HepG2 (cell line): ENCODE results near the gene ILDR1. TPM values are rescaled to one million over a fixed set of nuclear protein-coding genes. Genes with fewer than 3 reads are reported as not detected.

Experiments
- ATAC-seq: fragments of 200-7000 bp; cut with Tn5 transposase; 3 replicates; pipeline ENCODE4 v1.9.1; 2020; ENCODE audit warnings: mild to moderate bottlenecking, moderate library complexity
- BruUV-seq: library from RNA; stranded (reverse); fragments of 400-500 nt; replicated peaks from 2 replicates; lab custom pipeline; 2021; lab: Mats Ljungman, UMichigan
- CTCF ChIA-PET: fragments of 300-600 bp; formaldehyde crosslinking; extraction: SDS; loops from one replicate; lab custom pipeline; 2021; ENCODE audit warnings: low total read pairs, inconsistent platforms, low intra/inter-chr PET ratio; lab: Yijun Ruan, JAX
- POLR2A ChIA-PET: fragments of 350-600 bp; sonication (Branson Sonifier 250); formaldehyde crosslinking; loops from one replicate; lab custom pipeline; 2020; ENCODE audit warnings: antibody characterized with exemption, inconsistent platforms; lab: Yijun Ruan, JAX
- DNase-seq: peaks from one replicate; pipeline ENCODE4 v3.0.0-alpha.2; 2015; ENCODE audit warnings: low spot score
- FAIRE-seq: peaks from 3 replicates; lab custom pipeline; 2011; peaks lifted over from hg19 to GRCh38; lab: Jason Lieb, UNC
- H2AFZ ChIP-seq: one replicate; pipeline ENCODE4 v1.6.1; 2011; ENCODE audit warnings: low read length, inconsistent platforms
- H3K27ac ChIP-seq: fragments of 300-600 bp; 3 replicates; pipeline ENCODE4 v1.8.0; 2011; ENCODE audit warnings: mixed run types, mild to moderate bottlenecking, mixed read lengths, low read length, inconsistent platforms; ENCODE audit not compliant: insufficient read depth; ENCODE audit errors: extremely low read length
- H3K27me3 ChIP-seq, 2 experiments: fragments of 200-600 bp in 1 of 2; 2 replicates in 1 of 2; 3 replicates in 1 of 2; pipeline versions ENCODE4 v1.6.0 to v1.8.0; 2011; ENCODE audit warnings: low read length in 2 of 2, mild to moderate bottlenecking in 2 of 2, moderate library complexity in 2 of 2, inconsistent platforms in 1 of 2; ENCODE audit not compliant: insufficient read depth in 2 of 2, control insufficient read depth in 1 of 2
- H3K36me3 ChIP-seq, 2 experiments: fragments of 200-600 bp in 1 of 2; replicated peaks in 1 of 2; 2 replicates in 1 of 2; 3 replicates in 1 of 2; pipeline versions ENCODE4 v1.5.1 to v1.8.0; 2011; ENCODE audit warnings: low read length in 2 of 2, inconsistent platforms in 1 of 2; ENCODE audit not compliant: insufficient read depth in 2 of 2, control insufficient read depth in 1 of 2
- H3K4me1 ChIP-seq: 2 replicates; pipeline ENCODE4 v1.5.1; 2012; ENCODE audit warnings: low read length, inconsistent platforms; ENCODE audit not compliant: insufficient read depth
- H3K4me2 ChIP-seq: 2 replicates; pipeline ENCODE4 v1.6.0; 2011; ENCODE audit warnings: low read depth, low read length, inconsistent platforms
- H3K4me3 ChIP-seq, 3 experiments: fragments of 200-600 bp in 1 of 3; sonication (generic), shearing (Covaris generic) in 1 of 3; replicated peaks in 1 of 3; 2 replicates each; pipeline ENCODE4 v1.5.1; 2011 to 2016; ENCODE audit warnings: low read length in 3 of 3, inconsistent platforms in 2 of 3, low read depth in 2 of 3, mild to moderate bottlenecking in 2 of 3, control low read depth in 1 of 3, mixed read lengths in 1 of 3; ENCODE audit not compliant: insufficient read depth in 1 of 3
- H3K79me2 ChIP-seq: one replicate; pipeline ENCODE4 v1.6.1; 2011; ENCODE audit warnings: low read length, inconsistent platforms; ENCODE audit not compliant: insufficient read depth
- H3K9ac ChIP-seq: 2 replicates; pipeline ENCODE4 v1.6.0; 2011; ENCODE audit warnings: mild to moderate bottlenecking, low read depth, low read length, inconsistent platforms; ENCODE audit not compliant: insufficient read depth
- H3K9me3 ChIP-seq: 2 replicates; pipeline ENCODE4 v1.5.1; 2012; ENCODE audit warnings: mild to moderate bottlenecking, low read length
- H4K20me1 ChIP-seq: 2 replicates; pipeline ENCODE4 v1.6.0; 2011; ENCODE audit warnings: inconsistent platforms, mild to moderate bottlenecking, low read length, moderate library complexity; ENCODE audit not compliant: insufficient read depth
- CENPBD1 ChIP-seq: sonication (generic); formaldehyde crosslinking; IDR thresholded peaks from 2 replicates; pipeline ENCODE4 v1.8.0; 2022; ENCODE audit warnings: missing genetic modification reagents, low read depth, mild to moderate bottlenecking, borderline replicate concordance
- CREB3 ChIP-seq: sonication (generic); formaldehyde crosslinking; IDR thresholded peaks from 2 replicates; pipeline ENCODE4 v1.5.0; 2020; ENCODE audit warnings: missing genetic modification reagents
- GABPA ChIP-seq, 2 experiments: IDR thresholded peaks; 2 replicates each; pipeline ENCODE4 v1.6.1; 2011 to 2016; ENCODE audit warnings: low read depth in 2 of 2, low read length in 1 of 2, missing biosample characterization in 1 of 2, missing genetic modification characterization in 1 of 2
- MIER3 ChIP-seq: IDR thresholded peaks from 2 replicates; pipeline ENCODE4 v1.6.1; 2016; ENCODE audit warnings: missing compliant biosample characterization, borderline replicate concordance
- NR2F1 ChIP-seq, 2 experiments: fragments of 450-650 bp in 1 of 2; formaldehyde crosslinking in 1 of 2; IDR thresholded peaks; 2 replicates each; pipeline versions ENCODE4 v1.5.0 to v1.6.1; 2016 to 2020; ENCODE audit warnings: mild to moderate bottlenecking in 1 of 2, missing compliant biosample characterization in 1 of 2, missing genetic modification reagents in 1 of 2, moderate library complexity in 1 of 2
- SMYD3 ChIP-seq: sonication (generic); formaldehyde crosslinking; IDR thresholded peaks from 2 replicates; pipeline ENCODE4 v1.8.1; 2023; ENCODE audit warnings: mild to moderate bottlenecking, missing genetic modification reagents
- SPEN ChIP-seq: sonication (generic); formaldehyde crosslinking; IDR thresholded peaks from 2 replicates; pipeline ENCODE4 v1.5.1; 2020; ENCODE audit warnings: low read depth, mild to moderate bottlenecking, missing genetic modification reagents
- U2AF2 ChIP-seq: fragments of 200-400 bp; formaldehyde crosslinking; IDR thresholded peaks from 2 replicates; pipeline ENCODE4 v1.6.1; 2017; ENCODE audit warnings: low read depth, mild to moderate bottlenecking, low read length
- YEATS2 ChIP-seq: sonication (generic); formaldehyde crosslinking; IDR thresholded peaks from 2 replicates; pipeline ENCODE4 v1.4.0; 2020; ENCODE audit warnings: missing genetic modification reagents, borderline replicate concordance
- ZFP41 ChIP-seq: sonication (generic); formaldehyde crosslinking; IDR thresholded peaks from 2 replicates; pipeline ENCODE4 v1.4.0; 2020; ENCODE audit warnings: mild to moderate bottlenecking, missing genetic modification reagents, borderline replicate concordance
- ZNF136 ChIP-seq: sonication (generic); formaldehyde crosslinking; IDR thresholded peaks from 2 replicates; pipeline ENCODE4 v1.8.1; 2022; ENCODE audit warnings: low read depth, mild to moderate bottlenecking, moderate library complexity, missing genetic modification reagents
- ZNF343 ChIP-seq: sonication (generic); formaldehyde crosslinking; IDR thresholded peaks from 2 replicates; pipeline ENCODE4 v1.4.0; 2020; ENCODE audit warnings: mild to moderate bottlenecking, missing genetic modification reagents
- ZNF552 ChIP-seq: sonication (generic); formaldehyde crosslinking; IDR thresholded peaks from 2 replicates; pipeline ENCODE4 v1.9.0; 2022; ENCODE audit warnings: missing genetic modification reagents, mild to moderate bottlenecking, borderline replicate concordance
- WGBS: methylation state at CpG from one replicate; pipeline ENCODE4 v1.1.6; 2017; ENCODE audit warnings: low lambda C conversion rate; 5-methylcytosine and 5-hydroxymethylcytosine counted together
- in situ Hi-C: cut with HindIII; loops from 2 replicates; pipeline ENCODE4 v1.10.0; 2017; ENCODE audit warnings: low pct_unique_long_range_greater_than_20kb; ENCODE audit not compliant: extremely low pct_ligation_motif_present
- intact Hi-C: fragments of 100-400 bp; cut with micrococcal nuclease; formaldehyde crosslinking; loops from one replicate; pipeline ENCODE4 v1.10.0; 2022; ENCODE audit not compliant: unreplicated experiment
- polyA plus RNA-seq, 8 experiments: library from polyadenylated mRNA; depleted of rRNA in 3 of 8; stranded (reverse) in 7 of 8; unstranded in 1 of 8; fragments of >200 nt; fragmentation: Illumina TruSeq in 4 of 8; extraction: Trizol in 4 of 8; gene quantifications; 2 replicates each; pipeline versions ENCODE4 v1.2.1 to v1.2.3, GENCODE V29; 2011 to 2016; ENCODE audit warnings: low read depth in 4 of 8, missing spikeins in 1 of 8, mixed read lengths in 1 of 8; ENCODE audit not compliant: insufficient read depth in 1 of 8
- total RNA-seq, 5 experiments: library from RNA; depleted of rRNA; stranded (reverse); fragments of >200 nt; fragmentation: Illumina TruSeq; extraction: Trizol; gene quantifications; 2 replicates each; pipeline ENCODE4 v1.2.3, GENCODE V29; 2016; ENCODE audit warnings: low read depth in 1 of 5
- TF ChIP-seq, protein P1 (sequence below): sonication (generic); formaldehyde crosslinking; IDR thresholded peaks from 2 replicates; pipeline ENCODE4 v1.8.1; 2023; ENCODE audit warnings: missing genetic modification reagents, mild to moderate bottlenecking, borderline replicate concordance

The ILDR1 gene
- total and polyA plus RNA-seq, 2 of the 13 experiments (the other 11 are each of a cell fraction or from before 2014, with no cell fraction given) = not detected

DNA sequence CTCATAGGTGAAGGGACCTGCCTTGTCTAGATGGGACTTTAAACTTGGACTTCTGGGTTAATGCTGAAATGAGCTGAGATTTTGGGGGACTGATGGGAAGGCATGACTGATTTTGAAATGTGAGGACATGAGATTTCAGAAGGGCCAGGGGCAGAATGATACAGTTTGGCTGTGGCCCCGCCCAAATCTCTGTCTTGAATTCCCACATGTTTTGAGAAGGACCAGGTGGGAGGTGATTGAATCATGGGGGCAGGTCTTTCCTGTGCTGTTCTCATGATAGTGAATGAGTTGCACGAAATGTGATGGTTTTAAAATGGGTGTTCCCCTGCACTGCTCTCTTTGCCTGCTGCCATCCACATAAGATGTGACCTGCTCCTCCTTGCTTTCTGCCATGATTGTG is 42.8 kb downstream of the ILDR1 start:
- ATAC-seq = no peak
- FAIRE-seq = no peak
- intact Hi-C loops = no loop called here
- TF ChIP-seq U2AF2 (no peak), CENPBD1 (no peak), SMYD3 (CRISPR knock-in tag) (no peak)
- TF ChIP-seq, all 625 proteins: peak for 0
- H4K20me1 ChIP-seq = no peaks in the 10 kb centered on the region
- ChIA-PET CTCF (no interaction called here), POLR2A (no interaction called here)
- no peak overlapping the region for H3K4me3 ChIP-seq
- no peak overlapping the region for H3K4me2 ChIP-seq
- no peak overlapping the region for H3K27ac ChIP-seq
- H2AFZ ChIP-seq = no peak overlapping the region
- H3K79me2 ChIP-seq = no peaks in the 10 kb centered on the region
- in situ Hi-C loops = no loop called here
- H3K36me3 ChIP-seq = no peaks in the 10 kb centered on the region
- no peak for DNase-seq
- H3K9ac ChIP-seq = no peak overlapping the region
- H3K27me3 ChIP-seq = no peaks in the 10 kb centered on the region
- peaks cover 5% of the 10 kb centered on the region; the same call in 1 of the 2 replicates for H3K9me3 ChIP-seq
- 0% methylated on average over 2 of the region's 2 CpGs for WGBS
- no TSS peak for BruUV-seq
- no peaks in the 10 kb centered on the region for H3K4me1 ChIP-seq

GRCh38 chr3:121976727-121977126 is 45.3 kb downstream of the ILDR1 start:
- Histone ChIP-seq H3K9me3 (peaks cover 5% of the 10 kb centered on the region; the same call in 1 of the 2 replicates), H3K4me3 (no peak overlapping the region), H3K36me3 (no peaks in the 10 kb centered on the region), H3K27me3 (no peaks in the 10 kb centered on the region), H4K20me1 (no peaks in the 10 kb centered on the region), H3K79me2 (no peaks in the 10 kb centered on the region), H3K4me1 (no peaks in the 10 kb centered on the region), H3K27ac (no peak overlapping the region), H3K9ac (no peak overlapping the region), H2AFZ (no peak overlapping the region), H3K4me2 (no peak overlapping the region)
- no peak for DNase-seq
- POLR2A ChIA-PET = no interaction called here
- in situ Hi-C loops (no loop called here), intact Hi-C loops (no loop called here)
- WGBS = 31% methylated on average over 1 of the region's 1 CpG
- FAIRE-seq = no peak
- no peak for TF ChIP-seq CREB3 (CRISPR knock-in tag)
- no peak for TF ChIP-seq SPEN
- no peak for TF ChIP-seq NR2F1 (CRISPR knock-in tag; IDR thresholded peaks at IDR 0.05)
- TF ChIP-seq ZNF552 = no peak
- TF ChIP-seq ZNF136 (CRISPR knock-in tag) = no peak
- no peak for TF ChIP-seq ZNF343 (CRISPR knock-in tag)
- TF ChIP-seq GABPA (IDR thresholded peaks at IDR 0.05; ENCODE audit: low read depth, low read length) = no peak
- TF ChIP-seq GABPA (CRISPR knock-in tag; IDR thresholded peaks at IDR 0.05; ENCODE audit: low read depth) = no peak
- TF ChIP-seq, protein P1, sequence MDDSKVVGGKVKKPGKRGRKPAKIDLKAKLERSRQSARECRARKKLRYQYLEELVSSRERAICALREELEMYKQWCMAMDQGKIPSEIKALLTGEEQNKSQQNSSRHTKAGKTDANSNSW = no peak
- no peak for TF ChIP-seq MIER3 (CRISPR knock-in tag)
- no peak for TF ChIP-seq YEATS2 (CRISPR knock-in tag)
- TF ChIP-seq ZFP41 = no peak
- no peak for ATAC-seq
- CTCF ChIA-PET = no interaction called here
- BruUV-seq = no TSS peak
